Osteoblast (primary cell): ENCODE data around the gene PPP1R14B. TPM values are rescaled to one million over a fixed set of nuclear protein-coding genes. Genes with fewer than 3 reads are reported as not detected.
A peak's percentile ranks its signal among the peaks of the same experiment; 100 is the strongest.

Experiments used
- DNase-seq: peaks from one replicate; pipeline ENCODE4 v3.0.0; 2011; ENCODE audit warnings: low spot score, mixed read lengths; ENCODE audit not compliant: insufficient read length; ENCODE audit errors: missing footprints
- H2AFZ ChIP-seq: 2 replicates; pipeline ENCODE4 v1.6.0; 2011; ENCODE audit warnings: mild to moderate bottlenecking, low read length
- H3K27ac ChIP-seq: 2 replicates; pipeline ENCODE4 v1.5.1; 2011; ENCODE audit warnings: mild to moderate bottlenecking, low read depth, low read length, moderate library complexity
- H3K27me3 ChIP-seq: 2 replicates; pipeline ENCODE4 v1.6.0; 2012; ENCODE audit warnings: mild to moderate bottlenecking, control low read depth, inconsistent platforms, low read length, moderate library complexity; ENCODE audit not compliant: insufficient read depth
- H3K36me3 ChIP-seq: 2 replicates; pipeline ENCODE4 v1.5.1; 2011; ENCODE audit warnings: mild to moderate bottlenecking, low read length, control low read depth, moderate library complexity; ENCODE audit not compliant: insufficient read depth
- H3K4me1 ChIP-seq: 2 replicates; pipeline ENCODE4 v1.5.1; 2011; ENCODE audit warnings: mild to moderate bottlenecking, low read length, control low read depth, moderate library complexity; ENCODE audit not compliant: insufficient read depth
- H3K4me2 ChIP-seq: 2 replicates; pipeline ENCODE4 v1.6.0; 2011; ENCODE audit warnings: mild to moderate bottlenecking, low read length; ENCODE audit not compliant: insufficient read depth
- H3K4me3 ChIP-seq: fragments of 200-600 bp; sonication (generic); 3 replicates; pipeline ENCODE4 v1.5.1; 2012; ENCODE audit warnings: mild to moderate bottlenecking, low read length, inconsistent platforms; ENCODE audit not compliant: insufficient read depth
- H3K79me2 ChIP-seq: 2 replicates; pipeline ENCODE4 v1.6.0; 2012; ENCODE audit warnings: mild to moderate bottlenecking, low read length, control low read depth, inconsistent platforms; ENCODE audit not compliant: insufficient read depth
- H3K9me3 ChIP-seq: 2 replicates; pipeline ENCODE4 v1.5.1; 2011; ENCODE audit warnings: low read depth, low read length, control low read depth
- H4K20me1 ChIP-seq: 2 replicates; pipeline ENCODE4 v1.6.0; 2012; ENCODE audit warnings: mild to moderate bottlenecking, low read length, control low read depth; ENCODE audit not compliant: insufficient read depth
- total RNA-seq: library from RNA; depleted of rRNA; stranded (reverse); fragments of >200 nt; gene quantifications from 2 replicates; pipeline ENCODE4 v1.2.3, GENCODE V29; 2012
- TF ChIP-seq, protein P1 (sequence below): IDR thresholded peaks from 2 replicates; pipeline ENCODE4 v1.5.1; 2011; ENCODE audit warnings: mild to moderate bottlenecking, low read depth, low read length, moderate library complexity; ENCODE audit errors: extremely low read depth

The PPP1R14B gene
- total RNA-seq, 1 donor = 136 TPM

DNA sequence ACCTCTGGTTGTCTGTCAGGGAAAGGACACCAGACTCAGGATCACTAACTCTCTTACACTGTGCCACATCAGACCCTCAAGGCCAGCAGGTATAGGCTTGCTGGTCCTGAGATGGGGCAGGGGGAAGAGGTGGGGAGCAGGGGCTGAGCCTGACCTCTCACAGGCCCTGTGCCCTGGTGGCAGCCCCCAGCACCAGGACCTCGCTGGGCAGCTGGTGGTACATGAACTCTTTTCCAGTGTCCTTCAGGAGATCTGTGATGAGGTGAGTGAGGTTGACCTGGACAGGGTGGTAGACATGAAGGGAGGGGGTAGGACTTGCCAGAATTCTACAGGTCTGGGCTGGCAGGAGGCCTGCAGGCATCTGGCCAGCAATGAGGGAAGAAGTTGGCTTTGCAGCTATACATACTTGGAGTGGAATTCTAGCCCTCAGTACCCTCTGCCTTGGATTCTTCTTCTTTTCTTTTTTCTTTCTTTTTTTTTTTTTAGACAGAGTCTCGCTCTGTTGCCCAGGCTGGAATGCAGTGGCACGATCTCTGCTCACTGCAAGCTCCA is 19.3 kb downstream of the PPP1R14B start:
- peaks cover 28% of the 10 kb centered on the region for H3K4me1 ChIP-seq
- peaks cover 5% of the 10 kb centered on the region for H4K20me1 ChIP-seq
- H3K4me2 ChIP-seq = peak overlapping the region; percentile 97
- peak overlapping the region; percentile 80 for H3K27ac ChIP-seq
- no peak for DNase-seq
- no peaks in the 10 kb centered on the region for H3K9me3 ChIP-seq
- no peaks in the 10 kb centered on the region for H3K27me3 ChIP-seq
- H3K4me3 ChIP-seq = peak overlapping the region; percentile 96
- H3K36me3 ChIP-seq = peaks cover 5% of the 10 kb centered on the region
- peaks cover 32% of the 10 kb centered on the region for H3K79me2 ChIP-seq
- TF ChIP-seq, protein P1, sequence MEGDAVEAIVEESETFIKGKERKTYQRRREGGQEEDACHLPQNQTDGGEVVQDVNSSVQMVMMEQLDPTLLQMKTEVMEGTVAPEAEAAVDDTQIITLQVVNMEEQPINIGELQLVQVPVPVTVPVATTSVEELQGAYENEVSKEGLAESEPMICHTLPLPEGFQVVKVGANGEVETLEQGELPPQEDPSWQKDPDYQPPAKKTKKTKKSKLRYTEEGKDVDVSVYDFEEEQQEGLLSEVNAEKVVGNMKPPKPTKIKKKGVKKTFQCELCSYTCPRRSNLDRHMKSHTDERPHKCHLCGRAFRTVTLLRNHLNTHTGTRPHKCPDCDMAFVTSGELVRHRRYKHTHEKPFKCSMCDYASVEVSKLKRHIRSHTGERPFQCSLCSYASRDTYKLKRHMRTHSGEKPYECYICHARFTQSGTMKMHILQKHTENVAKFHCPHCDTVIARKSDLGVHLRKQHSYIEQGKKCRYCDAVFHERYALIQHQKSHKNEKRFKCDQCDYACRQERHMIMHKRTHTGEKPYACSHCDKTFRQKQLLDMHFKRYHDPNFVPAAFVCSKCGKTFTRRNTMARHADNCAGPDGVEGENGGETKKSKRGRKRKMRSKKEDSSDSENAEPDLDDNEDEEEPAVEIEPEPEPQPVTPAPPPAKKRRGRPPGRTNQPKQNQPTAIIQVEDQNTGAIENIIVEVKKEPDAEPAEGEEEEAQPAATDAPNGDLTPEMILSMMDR = no peak
- H2AFZ ChIP-seq = no peak overlapping the region

DNA sequence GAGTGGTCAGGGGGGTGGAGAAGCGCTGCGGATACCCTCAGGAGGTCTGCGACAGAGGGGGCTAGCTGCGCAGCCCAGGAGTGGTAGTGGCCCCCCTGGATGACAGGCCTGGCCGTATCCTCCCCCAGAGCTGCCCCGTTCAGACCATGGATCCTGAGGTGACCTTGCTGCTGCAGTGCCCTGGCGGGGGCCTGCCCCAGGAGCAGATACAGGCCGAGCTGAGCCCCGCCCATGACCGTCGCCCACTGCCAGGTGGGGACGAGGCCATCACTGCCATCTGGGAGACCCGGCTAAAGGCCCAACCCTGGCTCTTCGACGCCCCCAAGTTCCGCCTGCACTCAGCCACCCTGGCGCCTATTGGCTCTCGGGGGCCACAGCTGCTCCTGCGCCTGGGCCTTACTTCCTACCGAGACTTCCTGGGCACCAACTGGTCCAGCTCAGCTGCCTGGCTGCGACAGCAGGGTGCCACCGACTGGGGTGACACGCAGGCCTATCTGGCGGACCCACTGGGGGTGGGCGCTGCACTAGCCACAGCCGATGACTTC is 20.2 kb downstream of the PPP1R14B start:
- no peak for DNase-seq
- TF ChIP-seq, protein P1 = no peak
- Histone ChIP-seq H3K4me2 (peak overlapping the region; percentile 97), H3K27me3 (no peaks in the 10 kb centered on the region), H4K20me1 (peaks cover 5% of the 10 kb centered on the region), H3K36me3 (peaks cover 5% of the 10 kb centered on the region), H2AFZ (peak overlapping the region; percentile 59), H3K79me2 (peaks cover 32% of the 10 kb centered on the region), H3K9me3 (no peaks in the 10 kb centered on the region), H3K27ac (peak overlapping the region; percentile 80), H3K4me1 (peaks cover 28% of the 10 kb centered on the region), H3K4me3 (peak overlapping the region; percentile 96)

DNA sequence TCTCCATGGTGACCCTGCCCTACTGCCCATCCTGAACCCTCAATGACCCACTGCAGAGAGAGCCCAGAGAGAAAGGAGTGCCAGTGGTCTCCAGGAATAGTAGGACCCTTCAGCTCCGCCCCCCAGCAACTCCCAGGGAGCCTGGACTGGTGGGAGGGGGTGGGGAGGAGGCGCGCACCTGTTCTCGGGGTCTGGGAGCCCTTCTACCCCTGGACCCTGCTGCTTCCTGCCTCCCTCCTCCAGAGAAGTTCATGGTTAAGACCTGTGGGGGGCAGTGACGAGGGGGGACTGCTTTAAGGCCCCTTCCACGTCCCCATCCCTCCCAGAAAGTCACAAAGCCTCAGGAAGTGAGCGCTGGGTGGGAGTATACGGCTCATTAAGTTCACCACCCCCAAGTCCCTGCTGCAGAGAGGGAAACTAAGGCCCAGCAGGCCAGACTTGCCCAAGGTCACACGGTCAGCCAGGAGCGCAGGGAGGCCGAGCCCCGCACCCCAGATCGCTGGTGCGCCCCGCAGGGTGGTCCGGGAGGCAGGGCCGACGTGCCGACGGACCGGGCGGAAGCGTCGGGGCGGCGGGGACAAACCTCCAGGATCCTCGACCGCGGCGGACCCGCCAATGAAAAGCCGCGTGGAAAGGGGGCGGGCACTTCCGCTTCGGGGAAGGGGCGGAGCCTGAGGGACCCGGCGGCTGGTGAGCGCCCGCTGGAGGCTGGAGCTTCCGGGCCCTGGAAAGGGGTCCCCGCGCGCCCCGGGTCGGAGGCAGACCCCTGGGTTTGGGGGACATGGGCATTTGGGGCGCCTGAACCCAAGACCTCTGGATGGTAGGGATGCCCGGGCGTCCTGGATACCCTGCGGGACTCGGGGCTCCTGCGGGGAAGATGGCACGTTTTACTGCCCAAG is 20.9 kb downstream of the PPP1R14B start, which contains the start of the genes NUDT22 and TRPT1:
TSS of gene NUDT22 (plus strand) at position 667 of the 899 bp plus-strand sequence. CDS start 379 bp downstream, outside the sequence.
TSS of gene TRPT1 (minus strand) at position 579 of the 899 bp plus-strand sequence. CDS start at position 253, 326 bp downstream.
- H3K27ac ChIP-seq = peak within 1 kb of the TSS; percentile 80
- H3K9me3 ChIP-seq = no peaks in the 10 kb centered on the region
- H3K4me3 ChIP-seq = peak within 1 kb of the TSS; percentile 96
- H2AFZ ChIP-seq = peak within 1 kb of the TSS; percentile 77
- H4K20me1 ChIP-seq = peaks cover 5% of the 10 kb centered on the region
- peaks cover 28% of the 10 kb centered on the region for H3K4me1 ChIP-seq
- peaks cover 32% of the 10 kb centered on the region for H3K79me2 ChIP-seq
- peak; percentile 100 for DNase-seq
- H3K27me3 ChIP-seq = no peaks in the 10 kb centered on the region
- H3K4me2 ChIP-seq = peak within 1 kb of the TSS; percentile 97
- TF ChIP-seq, protein P1 = no peak
- H3K36me3 ChIP-seq = peaks cover 5% of the 10 kb centered on the region
